K562 (cell line): ENCODE measurements around the gene FBXL2. TPM values are rescaled to one million over a fixed set of nuclear protein-coding genes. Genes with fewer than 3 reads are reported as not detected.

Source experiments
- ATAC-seq: fragments of 200-7000 bp; cut with Tn5 transposase; 3 replicates; pipeline ENCODE4 v1.9.1; 2020; ENCODE audit warnings: moderate library complexity
- BruUV-seq: library from RNA; stranded (reverse); fragments of 400-500 nt; replicated peaks from 2 replicates; lab custom pipeline; 2021; lab: Mats Ljungman, UMichigan
- CTCF ChIA-PET: fragments of 300-600 bp; formaldehyde crosslinking; extraction: SDS; loops from one replicate; lab custom pipeline; 2021; ENCODE audit warnings: low intra/inter-chr PET ratio; lab: Yijun Ruan, JAX
- POLR2A ChIA-PET: fragments of 300-600, 350-650 bp; sonication (Branson Sonifier 250); formaldehyde crosslinking; extraction: SDS; loops from one replicate; lab custom pipeline; 2021; ENCODE audit warnings: antibody characterized with exemption, inconsistent platforms; lab: Yijun Ruan, JAX
- DNase-seq, 4 experiments: peaks; one replicate each; pipeline versions ENCODE4 v3.0.0 to v3.0.0-alpha.2; 2011 to 2018; ENCODE audit warnings: low spot score in 3 of 4, mixed read lengths in 3 of 4; ENCODE audit errors: extremely low read depth in 1 of 4
- FAIRE-seq: peaks from 2 replicates; lab custom pipeline; 2011; peaks lifted over from hg19 to GRCh38; lab: Jason Lieb, UNC
- H2AFZ ChIP-seq: 2 replicates; pipeline ENCODE4 v1.6.0; 2011; ENCODE audit warnings: low read depth, low read length, control low read depth, inconsistent platforms
- H3K27ac ChIP-seq: fragments of 200-600 bp; 3 replicates; pipeline ENCODE4 v1.8.0; 2011; ENCODE audit warnings: low read depth, mild to moderate bottlenecking, control low read depth, inconsistent platforms, low read length, moderate library complexity, mixed read lengths; ENCODE audit errors: extremely low read depth
- H3K27me3 ChIP-seq, 2 experiments: fragments of 300-600 bp in 1 of 2; 2 replicates in 1 of 2; 3 replicates in 1 of 2; pipeline versions ENCODE4 v1.6.0 to v1.8.0; 2011; ENCODE audit warnings: inconsistent platforms in 2 of 2, low read length in 2 of 2, mild to moderate bottlenecking in 1 of 2, mixed read lengths in 1 of 2, moderate library complexity in 1 of 2; ENCODE audit not compliant: control insufficient read depth in 2 of 2, insufficient read depth in 2 of 2
- H3K36me3 ChIP-seq: fragments of 300-600 bp; 3 replicates; pipeline ENCODE4 v1.8.0; 2011; ENCODE audit warnings: mild to moderate bottlenecking, low read length, inconsistent platforms; ENCODE audit not compliant: control insufficient read depth, insufficient read depth
- H3K4me1 ChIP-seq, 2 experiments: fragments of 200-600 bp in 1 of 2; replicated peaks in 1 of 2; 2 replicates in 1 of 2; 3 replicates in 1 of 2; pipeline versions ENCODE4 v1.5.1 to v1.8.0; 2011; ENCODE audit warnings: inconsistent platforms in 2 of 2, low read length in 2 of 2, mild to moderate bottlenecking in 1 of 2, mixed read lengths in 1 of 2, moderate library complexity in 1 of 2; ENCODE audit not compliant: control insufficient read depth in 2 of 2, insufficient read depth in 2 of 2
- H3K4me2 ChIP-seq: 2 replicates; pipeline ENCODE4 v1.6.1; 2011; ENCODE audit warnings: low read length, control low read depth, inconsistent platforms, mixed read lengths; ENCODE audit not compliant: insufficient read depth
- H3K4me3 ChIP-seq: fragments of 200-600 bp; sonication (generic), shearing (Covaris generic); 2 replicates; pipeline ENCODE4 v1.5.1; 2016; ENCODE audit warnings: control low read depth, inconsistent platforms
- H3K79me2 ChIP-seq: fragments of 200-600 bp; 3 replicates; pipeline ENCODE4 v1.8.0; 2011; ENCODE audit warnings: low read length, inconsistent platforms; ENCODE audit not compliant: control insufficient read depth, insufficient read depth
- H3K9ac ChIP-seq, 2 experiments: 2 replicates each; pipeline versions ENCODE4 v1.6.0 to v1.6.1; 2011; ENCODE audit warnings: low read depth in 2 of 2, low read length in 2 of 2, control low read depth in 1 of 2, inconsistent platforms in 1 of 2, mild to moderate bottlenecking in 1 of 2, mixed read lengths in 1 of 2; ENCODE audit not compliant: insufficient read depth in 1 of 2
- H3K9me1 ChIP-seq: one replicate; pipeline ENCODE4 v1.6.0; 2011; ENCODE audit warnings: inconsistent platforms, mild to moderate bottlenecking, low read length, moderate library complexity; ENCODE audit not compliant: control insufficient read depth, insufficient read depth
- H3K9me3 ChIP-seq: replicated peaks from 2 replicates; pipeline ENCODE4 v1.5.1; 2011; ENCODE audit warnings: low read depth, low read length, inconsistent platforms; ENCODE audit not compliant: control insufficient read depth, insufficient read depth
- H4K20me1 ChIP-seq: replicated peaks from 2 replicates; pipeline ENCODE4 v1.6.1; 2011; ENCODE audit warnings: low read length, inconsistent platforms, mixed read lengths; ENCODE audit not compliant: control insufficient read depth, insufficient read depth
- CBX2 ChIP-seq: fragments of 200-600 bp; sonication (generic); IDR thresholded peaks from one replicate; pipeline ENCODE4 v1.6.1; 2012; ENCODE audit warnings: mild to moderate bottlenecking, low read length, inconsistent platforms; ENCODE audit not compliant: insufficient read depth, poor library complexity, severe bottlenecking
- HMG20B ChIP-seq: fragments of 250-450 bp; sonication (Bioruptor Pico); IDR thresholded peaks from 2 replicates; pipeline ENCODE4 v1.5.0; 2021; ENCODE audit warnings: mild to moderate bottlenecking
- ID3 ChIP-seq, 2 experiments: fragments of 250-450 bp in 1 of 2; fragments of 450-650 bp in 1 of 2; sonication (Bioruptor Pico) in 1 of 2; IDR thresholded peaks; 2 replicates each; pipeline versions ENCODE4 v1.6.1 to v1.8.0; 2016 to 2021; ENCODE audit warnings: mild to moderate bottlenecking in 2 of 2, moderate library complexity in 2 of 2, missing compliant biosample characterization in 1 of 2, missing genetic modification characterization in 1 of 2
- MEIS2 ChIP-seq: fragments of 450-650 bp; IDR thresholded peaks from 2 replicates; pipeline ENCODE4 v1.6.1; 2014; ENCODE audit warnings: mild to moderate bottlenecking; ENCODE audit not compliant: partially characterized antibody
- NCOA4 ChIP-seq: fragments of 450-650 bp; IDR thresholded peaks from 2 replicates; pipeline ENCODE4 v1.6.1; 2018; ENCODE audit warnings: mild to moderate bottlenecking; ENCODE audit not compliant: partially characterized antibody
- TEAD1 ChIP-seq, 2 experiments: fragments of 450-650 bp in 1 of 2; sonication (generic) in 1 of 2; formaldehyde crosslinking; IDR thresholded peaks; 2 replicates each; pipeline versions ENCODE4 v1.4.0 to v1.8.0; 2020 to 2022; ENCODE audit warnings: mild to moderate bottlenecking in 2 of 2, missing genetic modification reagents in 1 of 2
- TEAD4 ChIP-seq, 2 experiments: sonication (generic) in 1 of 2; formaldehyde crosslinking in 1 of 2; IDR thresholded peaks; 2 replicates each; pipeline versions ENCODE4 v1.6.1 to v1.8.0; 2012 to 2022; ENCODE audit warnings: borderline replicate concordance in 1 of 2, inconsistent platforms in 1 of 2, low read length in 1 of 2, mild to moderate bottlenecking in 1 of 2, missing genetic modification reagents in 1 of 2
- ZBTB5 ChIP-seq: fragments of 450-650 bp; IDR thresholded peaks from 2 replicates; pipeline ENCODE4 v1.6.1; 2017; ENCODE audit warnings: antibody characterized with exemption
- ZNF197 ChIP-seq: fragments of 200-800 bp; sonication (Bioruptor generic); IDR thresholded peaks from 2 replicates; pipeline ENCODE4 v1.6.1; 2016; ENCODE audit warnings: low read depth, missing genetic modification characterization, missing compliant biosample characterization
- WGBS: fragments of 100-300 bp; shearing (Covaris generic); methylation state at CpG from one replicate; pipeline ENCODE4 v1.1.6; 2016; ENCODE audit warnings: low coverage, mixed read lengths; ENCODE audit not compliant: insufficient coverage; ENCODE audit errors: missing lambda C conversion rate; 5-methylcytosine and 5-hydroxymethylcytosine counted together
- in situ Hi-C: fragments of 300-500 bp; cut with MboI; formaldehyde crosslinking; loops from 4 replicates; pipeline ENCODE4 v1.15.0; 2018; ENCODE audit warnings: inconsistent platforms, mixed read lengths
- intact Hi-C: fragments of 100-400 bp; cut with micrococcal nuclease; formaldehyde crosslinking; loops from 2 replicates; pipeline ENCODE4 v1.14.2; 2022
- polyA plus RNA-seq, 8 experiments: library from polyadenylated mRNA; depleted of rRNA in 4 of 8; stranded (reverse) in 5 of 8; unstranded in 3 of 8; fragments of >200 nt; fragmentation: Nextera tagmentation in 2 of 8; fragmentation: Illumina TruSeq in 1 of 8; extraction: Ambion mirVana in 2 of 8; extraction: Trizol in 1 of 8; gene quantifications; 2 replicates each; pipeline versions ENCODE4 v1.2.1 to v1.2.3, GENCODE V29; 2011 to 2014; ENCODE audit warnings: inconsistent platforms in 1 of 8, missing spikeins in 1 of 8
- total RNA-seq, 7 experiments: library from RNA; depleted of rRNA in 6 of 7; stranded (reverse); fragments of >200 nt in 6 of 7; fragmentation: Illumina TruSeq in 2 of 7; extraction: Trizol in 2 of 7; gene quantifications; 2 replicates each; pipeline versions ENCODE4 v1.2.1 to v1.2.3, GENCODE V29; 2011 to 2021; ENCODE audit warnings: low replicate concordance in 1 of 7
- TF ChIP-seq, protein P1 (sequence below): fragments of 150-350 bp; IDR thresholded peaks from 2 replicates; pipeline ENCODE4 v1.6.1; 2014; ENCODE audit warnings: low read depth, mild to moderate bottlenecking, low read length, borderline replicate concordance
- TF ChIP-seq, protein P2 (sequence below), 3 experiments: IDR thresholded peaks in 2 of 3; conservative IDR thresholded peaks in 1 of 3; 2 replicates each; pipeline ENCODE4 v1.5.1; 2011 to 2012; ENCODE audit warnings: low read length in 3 of 3, mild to moderate bottlenecking in 3 of 3, control low read depth in 2 of 3, improper control_type of control experiment in 1 of 3, inconsistent platforms in 1 of 3, low read depth in 1 of 3, mixed read lengths in 1 of 3, moderate library complexity in 1 of 3; ENCODE audit not compliant: insufficient read depth in 2 of 3

Gene FBXL2
- total and polyA plus RNA-seq, 9 of the 15 experiments (the other 6 are each of a cell fraction or from before 2014, with no cell fraction given): 1.3 to 6.9 (median 1.9) TPM

DNA sequence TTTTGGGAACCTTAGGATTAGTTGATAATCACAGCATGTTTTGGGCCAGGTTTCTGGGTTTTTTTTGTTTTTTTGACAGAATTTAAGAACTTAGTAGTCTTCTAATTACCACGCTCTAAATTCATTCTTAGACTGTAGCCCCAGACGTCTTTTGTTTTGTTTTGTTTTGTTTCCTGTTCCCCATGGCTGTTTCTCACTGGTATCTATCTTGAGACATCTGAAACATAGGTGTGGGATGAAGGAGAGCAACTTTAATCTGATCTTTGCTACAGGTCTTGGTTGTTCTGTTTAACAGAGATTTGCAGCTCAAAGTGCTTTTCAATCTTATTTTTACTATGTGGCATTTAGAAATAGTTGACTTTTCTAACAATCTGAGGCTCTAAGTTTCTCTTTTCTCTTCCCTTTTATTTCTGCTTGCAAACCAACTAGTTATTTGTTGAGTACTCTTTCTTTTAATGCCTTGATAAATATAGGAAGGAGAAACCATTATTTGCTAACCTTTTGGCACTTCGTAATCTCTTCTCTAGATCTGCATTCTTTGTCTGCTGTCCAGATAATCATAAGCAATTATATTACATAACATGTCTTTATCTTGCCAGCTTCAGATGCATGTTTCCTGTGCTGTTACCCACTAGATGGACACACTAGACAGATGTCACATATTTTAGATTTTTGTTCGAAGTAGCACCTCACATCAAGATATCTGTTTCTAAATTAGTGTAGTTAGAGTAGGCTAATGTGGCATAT lies 40.9 kb downstream of the FBXL2 start:
- H3K4me1 ChIP-seq: no peaks in the 10 kb centered on the region
- no peaks in the 10 kb centered on the region for H3K36me3 ChIP-seq
- no peaks in the 10 kb centered on the region for H3K9me3 ChIP-seq
- FAIRE-seq (no peak), DNase-seq (no peak), ATAC-seq (no peak)
- POLR2A ChIA-PET: interaction anchor here (0.7 to 0.9 kb wide), 2 partner anchors 9 to 37 kb away, joined by 3 read pairs; no protein-coding TSS in a partner anchor
- H4K20me1 ChIP-seq: no peaks in the 10 kb centered on the region
- H3K9ac ChIP-seq: no peak overlapping the region
- BruUV-seq: no TSS peak
- no peak overlapping the region for H3K4me3 ChIP-seq
- no peaks in the 10 kb centered on the region for H3K79me2 ChIP-seq
- CTCF ChIA-PET: interaction anchor here (0.9 kb wide), 1 partner anchor 56 kb away, joined by 3 read pairs; no protein-coding TSS in a partner anchor
- in situ Hi-C loops (no loop called here), intact Hi-C loops (no loop called here)
- 0% methylated on average over 4 of the region's 4 CpGs for WGBS
- no peaks in the 10 kb centered on the region for H3K9me1 ChIP-seq
- no peaks in the 10 kb centered on the region; a peak in 1 of 5 replicates for H3K27me3 ChIP-seq
- H2AFZ ChIP-seq: no peak overlapping the region
- H3K27ac ChIP-seq: no peak overlapping the region
- H3K4me2 ChIP-seq: no peak overlapping the region
- 0 out of 4 replicates have a peak, but pooled peaks of 1 of the 2 experiments have one; percentile 65 for TF ChIP-seq TEAD1 (CRISPR knock-in tag; IDR thresholded peaks at IDR 0.05)
- no peak for TF ChIP-seq HMG20B (CRISPR knock-in tag)
- 0 out of 2 replicates have a peak, but pooled peaks have one; percentile 28 for TF ChIP-seq TEAD4 (IDR thresholded peaks at IDR 0.05; ENCODE audit: low read length)
- no peak for TF ChIP-seq TEAD4 (CRISPR knock-in tag; IDR thresholded peaks at IDR 0.05; ENCODE audit: borderline replicate concordance)
- TF ChIP-seq, protein P1, sequence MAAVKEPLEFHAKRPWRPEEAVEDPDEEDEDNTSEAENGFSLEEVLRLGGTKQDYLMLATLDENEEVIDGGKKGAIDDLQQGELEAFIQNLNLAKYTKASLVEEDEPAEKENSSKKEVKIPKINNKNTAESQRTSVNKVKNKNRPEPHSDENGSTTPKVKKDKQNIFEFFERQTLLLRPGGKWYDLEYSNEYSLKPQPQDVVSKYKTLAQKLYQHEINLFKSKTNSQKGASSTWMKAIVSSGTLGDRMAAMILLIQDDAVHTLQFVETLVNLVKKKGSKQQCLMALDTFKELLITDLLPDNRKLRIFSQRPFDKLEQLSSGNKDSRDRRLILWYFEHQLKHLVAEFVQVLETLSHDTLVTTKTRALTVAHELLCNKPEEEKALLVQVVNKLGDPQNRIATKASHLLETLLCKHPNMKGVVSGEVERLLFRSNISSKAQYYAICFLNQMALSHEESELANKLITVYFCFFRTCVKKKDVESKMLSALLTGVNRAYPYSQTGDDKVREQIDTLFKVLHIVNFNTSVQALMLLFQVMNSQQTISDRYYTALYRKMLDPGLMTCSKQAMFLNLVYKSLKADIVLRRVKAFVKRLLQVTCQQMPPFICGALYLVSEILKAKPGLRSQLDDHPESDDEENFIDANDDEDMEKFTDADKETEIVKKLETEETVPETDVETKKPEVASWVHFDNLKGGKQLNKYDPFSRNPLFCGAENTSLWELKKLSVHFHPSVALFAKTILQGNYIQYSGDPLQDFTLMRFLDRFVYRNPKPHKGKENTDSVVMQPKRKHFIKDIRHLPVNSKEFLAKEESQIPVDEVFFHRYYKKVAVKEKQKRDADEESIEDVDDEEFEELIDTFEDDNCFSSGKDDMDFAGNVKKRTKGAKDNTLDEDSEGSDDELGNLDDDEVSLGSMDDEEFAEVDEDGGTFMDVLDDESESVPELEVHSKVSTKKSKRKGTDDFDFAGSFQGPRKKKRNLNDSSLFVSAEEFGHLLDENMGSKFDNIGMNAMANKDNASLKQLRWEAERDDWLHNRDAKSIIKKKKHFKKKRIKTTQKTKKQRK: no peak
- TF ChIP-seq ID3 (CRISPR knock-in tag; IDR thresholded peaks at IDR 0.05): no peak
- TF ChIP-seq ID3 (tag; IDR thresholded peaks at IDR 0.05): no peak
- TF ChIP-seq CBX2: no peak
- no peak for TF ChIP-seq NCOA4
- TF ChIP-seq, protein P2, sequence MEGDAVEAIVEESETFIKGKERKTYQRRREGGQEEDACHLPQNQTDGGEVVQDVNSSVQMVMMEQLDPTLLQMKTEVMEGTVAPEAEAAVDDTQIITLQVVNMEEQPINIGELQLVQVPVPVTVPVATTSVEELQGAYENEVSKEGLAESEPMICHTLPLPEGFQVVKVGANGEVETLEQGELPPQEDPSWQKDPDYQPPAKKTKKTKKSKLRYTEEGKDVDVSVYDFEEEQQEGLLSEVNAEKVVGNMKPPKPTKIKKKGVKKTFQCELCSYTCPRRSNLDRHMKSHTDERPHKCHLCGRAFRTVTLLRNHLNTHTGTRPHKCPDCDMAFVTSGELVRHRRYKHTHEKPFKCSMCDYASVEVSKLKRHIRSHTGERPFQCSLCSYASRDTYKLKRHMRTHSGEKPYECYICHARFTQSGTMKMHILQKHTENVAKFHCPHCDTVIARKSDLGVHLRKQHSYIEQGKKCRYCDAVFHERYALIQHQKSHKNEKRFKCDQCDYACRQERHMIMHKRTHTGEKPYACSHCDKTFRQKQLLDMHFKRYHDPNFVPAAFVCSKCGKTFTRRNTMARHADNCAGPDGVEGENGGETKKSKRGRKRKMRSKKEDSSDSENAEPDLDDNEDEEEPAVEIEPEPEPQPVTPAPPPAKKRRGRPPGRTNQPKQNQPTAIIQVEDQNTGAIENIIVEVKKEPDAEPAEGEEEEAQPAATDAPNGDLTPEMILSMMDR (IDR thresholded peaks at IDR 0.05 in 2 of 3, conservative IDR thresholded peaks at IDR 0.05 in 1 of 3; ENCODE audit: insufficient read depth in 2 of 3, low read depth in 1 of 3, low read length in 3 of 3): no peak
- no peak for TF ChIP-seq ZBTB5
- no peak for TF ChIP-seq ZNF197 (CRISPR knock-in tag)
- no peak for TF ChIP-seq MEIS2
